HG03558 (cell line): Measurements from ENCODE around the gene ZFHX2.

ENCODE experiments used
- ATAC-seq: cut with Tn5 transposase; IDR thresholded peaks from one replicate; pipeline ENCODE4 v1.9.1; 2021; ENCODE audit warnings: moderate number of reproducible peaks; ENCODE audit not compliant: unreplicated experiment; ENCODE audit errors: extremely low read depth

ZFHX2 gene

GRCh38 chr14:23573384-23574015, 21.9 kb upstream of the ZFHX2 start:
- ATAC-seq: no peak

GRCh38 chr14:23572836-23573235, 21.3 kb upstream of the ZFHX2 start:
- ATAC-seq: no peak

DNA sequence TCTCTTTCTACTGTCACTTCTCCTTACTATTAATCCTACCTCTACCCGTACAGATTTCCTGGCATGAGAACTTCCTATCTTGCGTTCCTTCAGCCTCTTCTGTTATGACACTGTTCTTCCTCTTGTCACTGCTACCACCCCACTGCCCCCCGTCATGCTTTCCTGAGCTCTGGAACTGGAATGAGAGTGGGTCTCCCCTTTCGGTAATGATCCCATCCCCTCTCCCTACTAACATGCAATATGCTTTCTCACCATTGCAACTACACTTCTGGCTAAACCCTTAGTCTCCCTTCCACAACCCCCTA, 20.9 kb upstream of the ZFHX2 start:
- no peak for ATAC-seq

DNA sequence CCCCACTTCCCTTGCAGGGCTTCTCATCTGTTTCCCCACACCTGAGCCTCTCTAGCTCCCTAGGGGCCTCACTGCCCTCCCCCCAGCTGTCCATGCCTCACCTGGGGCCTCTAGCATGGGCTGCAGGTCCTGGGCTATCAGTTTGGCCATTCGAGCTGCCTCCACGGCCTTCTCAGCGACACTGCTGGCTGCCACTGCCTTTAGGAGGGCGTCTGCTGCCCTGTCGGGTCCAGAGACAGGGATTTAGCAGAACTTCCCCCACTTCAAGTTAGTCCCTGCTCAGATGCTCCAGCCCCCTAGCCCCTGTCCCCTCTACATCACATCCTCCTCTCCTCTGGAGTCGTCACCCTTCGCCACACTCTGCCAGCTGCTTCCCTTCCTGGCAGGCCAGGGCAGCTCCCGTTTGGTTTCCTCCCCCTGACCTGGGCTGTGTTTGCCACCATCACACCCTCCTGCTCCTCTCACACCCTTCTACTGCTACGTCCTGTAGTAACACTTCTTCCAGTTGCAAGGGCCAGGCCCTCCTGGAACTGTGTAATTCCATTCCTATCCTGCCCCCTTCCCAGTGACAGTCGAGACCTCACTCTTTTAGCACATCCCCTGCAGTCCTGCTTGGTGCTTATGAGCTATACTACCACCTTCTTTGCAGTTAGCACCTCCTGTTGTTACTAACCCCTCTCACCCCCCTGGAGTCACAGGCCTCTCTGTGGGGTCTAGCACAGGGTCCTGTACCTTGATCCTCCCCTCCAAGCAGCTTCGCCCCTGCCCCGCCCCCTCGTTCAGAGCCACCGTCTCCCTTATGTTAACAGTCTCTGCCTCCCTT, 20.3 kb upstream of the ZFHX2 start:
- no peak for ATAC-seq

- no peak for ATAC-seq
Measured at GRCh38 chr14:23570806-23571483, 19.4 kb upstream of the ZFHX2 start.

DNA sequence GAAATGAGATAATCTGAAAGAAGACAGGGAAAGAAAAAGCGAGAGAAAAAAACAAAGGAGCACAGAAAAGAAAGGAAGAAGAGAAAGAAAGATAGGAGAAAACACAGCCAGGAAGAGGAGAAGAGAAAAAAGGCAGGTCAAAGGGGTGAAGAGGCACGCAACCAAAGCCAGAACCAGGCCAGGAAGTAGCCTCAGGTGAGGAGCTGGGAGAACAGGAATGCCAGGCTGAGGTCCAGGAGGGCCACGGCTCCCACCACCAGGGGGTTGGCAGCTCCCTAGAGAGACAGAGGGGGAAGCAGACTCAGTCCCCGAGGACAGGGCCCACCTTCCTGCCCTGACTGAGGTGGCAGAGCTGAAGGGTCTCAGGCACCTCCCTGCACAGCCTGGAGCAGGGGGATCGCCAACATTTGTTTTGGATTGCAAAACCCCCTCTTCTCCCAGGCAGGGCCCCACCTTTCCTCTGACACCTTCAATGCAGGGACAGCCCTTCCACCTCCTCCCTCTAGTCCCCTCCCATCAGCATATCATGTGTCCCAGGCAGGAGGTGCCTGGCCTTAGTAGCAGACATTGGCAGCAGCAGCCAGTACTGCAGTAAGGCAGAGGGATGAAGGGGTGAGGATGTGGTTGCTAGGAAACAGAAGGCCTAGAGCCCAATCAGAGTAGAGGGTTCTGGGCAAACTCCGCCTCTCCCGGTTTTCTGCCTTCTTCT, 18.0 kb upstream of the ZFHX2 start:
- ATAC-seq: no peak

- ATAC-seq: no peak
Measured at GRCh38 chr14:23568600-23569331, 17.2 kb upstream of the ZFHX2 start.

DNA sequence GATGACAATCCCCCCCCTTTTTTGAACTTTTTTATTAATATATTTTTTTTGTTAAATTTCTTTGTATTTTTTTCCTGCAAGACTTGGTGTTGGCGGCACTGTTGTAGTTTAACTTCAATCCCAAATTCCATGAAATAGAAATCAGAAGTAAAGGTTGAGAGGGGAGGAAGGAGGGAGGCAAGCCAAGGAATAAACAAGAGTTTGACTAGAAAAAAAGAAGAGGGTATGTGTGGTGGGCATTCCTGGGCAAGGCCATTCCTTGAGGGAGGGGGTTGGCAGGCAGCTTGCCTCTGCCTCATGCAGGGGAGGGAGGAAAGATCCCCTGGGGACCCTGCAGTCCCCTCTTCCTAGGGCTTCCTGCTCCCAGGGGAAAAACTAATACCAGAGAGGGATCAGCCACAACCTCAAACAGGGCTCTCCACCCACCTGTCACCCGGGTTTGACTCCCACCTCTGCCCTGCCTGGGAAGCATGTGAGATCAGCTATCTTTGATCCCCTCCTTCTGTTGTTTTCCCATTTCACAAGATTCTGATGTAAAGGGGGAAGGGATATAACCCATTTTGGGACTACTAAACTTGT, 16.5 kb upstream of the ZFHX2 start:
- ATAC-seq: no peak

GRCh38 chr14:23567186-23568020, 15.8 kb upstream of the ZFHX2 start, which contains the start of gene AP1G2:
AP1G2 (minus strand) TSS chr14:23567791; CDS start chr14:23567314, 477 bp downstream.
- ATAC-seq: peak; percentile 79

DNA sequence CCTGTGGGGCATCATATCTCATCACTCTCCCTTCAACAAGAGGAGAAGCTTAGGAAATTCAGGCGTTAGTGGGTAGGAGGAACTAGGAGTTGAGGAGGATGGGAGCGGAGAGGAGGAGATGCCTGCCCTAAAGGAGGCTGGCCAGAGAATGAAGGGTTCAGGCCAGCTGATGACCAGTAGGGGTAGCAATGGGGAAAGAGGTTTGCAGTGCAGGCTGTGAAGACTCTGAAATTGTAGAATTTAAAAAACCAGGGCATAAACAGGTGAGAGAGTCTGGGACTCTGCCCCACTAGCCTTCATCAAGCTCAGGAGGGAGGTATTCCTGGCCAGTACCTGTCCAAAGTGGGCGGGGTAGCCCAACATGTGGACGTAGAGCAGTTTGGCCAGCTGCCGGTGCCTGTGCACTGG, 15.2 kb upstream of the ZFHX2 start:
- ATAC-seq: no peak

- no peak for ATAC-seq
Measured at GRCh38 chr14:23566112-23566777, 14.7 kb upstream of the ZFHX2 start.

- no peak for ATAC-seq
Measured at GRCh38 chr14:23565626-23566025, 14.1 kb upstream of the ZFHX2 start.

- ATAC-seq: no peak
Measured at GRCh38 chr14:23564876-23565275, 13.3 kb upstream of the ZFHX2 start.

DNA sequence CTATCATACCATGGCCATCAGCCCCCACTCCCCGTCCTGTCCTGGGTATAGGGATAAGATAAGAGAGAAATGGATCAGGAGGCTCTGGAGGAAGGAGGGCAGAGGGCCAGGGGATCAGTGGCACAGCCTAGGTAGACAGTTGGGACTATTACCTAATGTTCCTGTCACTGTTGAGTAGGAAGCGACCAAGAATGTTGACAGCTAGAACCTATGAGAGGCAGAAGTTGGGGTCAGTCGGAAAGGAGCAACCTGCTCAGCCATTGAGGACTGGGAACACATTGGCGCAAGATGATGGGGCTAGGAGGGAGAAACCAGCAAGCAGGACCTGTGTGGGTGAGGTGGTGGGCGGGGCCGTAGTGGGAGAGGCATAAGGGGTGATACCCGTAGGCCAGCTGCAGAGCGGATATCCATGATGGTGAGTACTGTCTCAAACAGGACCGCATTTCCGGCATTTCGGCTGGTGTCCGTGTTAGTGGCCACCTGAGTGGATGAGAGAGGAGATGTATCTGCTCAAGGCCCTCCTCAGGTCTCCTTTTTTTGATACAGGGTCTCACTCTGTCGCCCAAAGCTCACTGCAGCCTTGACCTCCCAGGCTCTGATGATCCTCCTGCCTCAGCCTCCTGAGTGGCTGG, 12.7 kb upstream of the ZFHX2 start:
- no peak for ATAC-seq

- no peak for ATAC-seq
Measured at GRCh38 chr14:23563473-23564180, 12.1 kb upstream of the ZFHX2 start.

- no peak for ATAC-seq
Measured at GRCh38 chr14:23562822-23563472, 11.4 kb upstream of the ZFHX2 start.
